Iris pigment epithelial cell (primary cell): ENCODE data around the gene CTSO.
A peak's percentile ranks its signal among the peaks of the same experiment; 100 is the strongest.

ENCODE experiments used
- DNase-seq: peaks from one replicate; pipeline ENCODE4 v3.0.0-alpha.2; 2011; ENCODE audit warnings: low read depth

The CTSO gene, protein sequence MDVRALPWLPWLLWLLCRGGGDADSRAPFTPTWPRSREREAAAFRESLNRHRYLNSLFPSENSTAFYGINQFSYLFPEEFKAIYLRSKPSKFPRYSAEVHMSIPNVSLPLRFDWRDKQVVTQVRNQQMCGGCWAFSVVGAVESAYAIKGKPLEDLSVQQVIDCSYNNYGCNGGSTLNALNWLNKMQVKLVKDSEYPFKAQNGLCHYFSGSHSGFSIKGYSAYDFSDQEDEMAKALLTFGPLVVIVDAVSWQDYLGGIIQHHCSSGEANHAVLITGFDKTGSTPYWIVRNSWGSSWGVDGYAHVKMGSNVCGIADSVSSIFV

DNA sequence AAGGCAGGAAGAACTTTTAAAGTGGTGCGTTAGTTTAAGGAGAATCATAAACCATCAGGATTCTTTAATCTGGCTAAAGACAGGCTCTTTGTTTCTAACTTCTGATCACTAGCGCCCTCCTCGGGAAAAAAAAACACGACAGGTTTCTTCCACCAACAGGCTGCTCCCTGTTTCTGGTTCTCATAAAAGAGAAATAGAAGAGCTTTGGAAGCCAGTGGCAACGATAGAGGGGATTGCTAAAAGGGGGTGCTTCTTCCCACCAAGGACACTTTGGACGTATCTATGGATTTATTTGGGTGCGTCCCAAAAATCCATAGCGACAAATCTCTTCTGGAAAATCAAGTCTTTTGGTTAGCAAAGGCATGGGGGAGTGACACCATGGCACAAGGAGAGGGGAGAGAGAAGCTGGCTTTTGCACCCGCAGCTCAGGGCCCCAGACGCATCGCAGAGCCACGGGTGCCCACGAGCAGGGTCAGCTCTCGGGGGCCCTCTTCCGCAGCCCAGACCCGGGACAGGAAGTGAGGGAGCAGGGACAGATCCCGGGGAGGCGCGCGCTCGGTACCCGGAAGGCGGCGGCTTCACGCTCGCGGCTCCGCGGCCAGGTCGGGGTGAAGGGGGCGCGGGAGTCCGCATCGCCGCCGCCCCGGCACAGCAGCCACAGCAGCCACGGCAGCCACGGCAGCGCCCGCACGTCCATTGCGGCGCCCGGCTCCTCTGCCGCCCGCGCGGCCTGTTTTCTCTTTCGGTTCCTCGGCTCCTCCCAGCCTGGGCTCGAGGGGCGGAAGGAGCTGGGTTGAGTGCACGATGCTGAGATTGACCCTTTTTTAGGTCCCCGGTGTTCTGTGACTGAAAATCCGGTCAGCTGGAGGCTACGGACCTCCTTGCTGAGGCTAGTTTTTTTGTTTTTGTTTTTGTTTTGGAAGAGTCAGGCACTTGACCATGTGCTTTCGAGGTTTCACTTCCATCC lies at the start of gene CTSO:
Gene CTSO (minus strand): TSS at position 716 of the 967 bp plus-strand sequence. CDS start 19 bp downstream, at position 697.
- peak; percentile 84 for DNase-seq

DNA sequence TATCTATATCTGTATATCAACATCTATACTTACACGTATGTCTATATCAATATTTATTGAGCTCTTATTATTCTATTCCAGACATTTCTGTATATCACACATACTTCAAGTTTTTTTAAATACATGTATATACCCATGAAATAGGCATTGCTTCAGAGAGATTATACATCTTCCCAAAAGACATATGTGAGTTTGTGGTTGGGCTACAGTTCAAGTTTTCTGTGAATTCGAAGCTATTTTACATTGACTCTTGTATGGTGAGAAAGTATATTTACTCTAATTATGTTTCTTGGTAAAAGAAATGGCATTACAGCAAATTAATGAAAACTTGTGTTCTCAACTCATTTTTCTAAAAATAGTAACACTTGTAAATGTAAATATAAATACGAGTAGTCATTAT lies 46.8 kb upstream of the CTSO start:
- no peak for DNase-seq

DNA sequence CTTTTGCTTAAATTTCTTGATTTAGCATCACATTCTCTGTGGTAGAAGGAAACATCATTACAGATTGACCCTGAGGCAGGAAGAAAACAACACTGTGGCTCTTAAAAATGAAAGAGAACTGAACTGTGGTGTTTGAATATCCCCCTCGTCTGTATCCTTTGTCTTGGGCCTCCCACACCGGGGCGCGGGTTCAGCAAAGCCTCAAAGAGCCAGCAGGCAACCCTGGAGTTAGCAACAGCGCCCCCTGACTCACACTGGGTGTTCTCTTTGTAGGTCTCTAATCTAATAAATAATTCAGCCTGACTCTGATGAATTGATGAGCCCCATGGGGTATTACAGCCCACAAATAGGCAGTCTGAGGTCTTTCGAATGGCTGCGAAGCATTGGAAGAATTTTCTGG lies 46.1 kb upstream of the CTSO start:
- DNase-seq = peak; percentile 8

DNA sequence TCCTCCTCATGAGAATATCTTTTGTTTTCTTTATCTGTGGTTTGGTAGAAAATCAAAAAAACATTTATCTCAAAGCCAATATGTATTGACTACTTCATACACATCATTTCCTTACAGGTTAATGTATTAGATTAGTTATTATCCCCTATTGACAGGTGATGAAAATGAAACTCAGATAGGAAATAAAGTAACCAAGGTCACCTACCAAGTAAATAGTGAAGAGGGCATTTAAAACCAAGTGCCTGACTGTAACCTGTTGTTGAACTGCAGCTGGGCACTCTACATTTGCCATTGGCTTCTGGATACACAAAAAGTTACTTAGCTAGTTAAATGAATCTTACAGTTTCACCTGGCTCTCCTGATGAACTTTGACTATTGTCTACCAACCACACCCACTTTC lies 41.4 kb upstream of the CTSO start:
- DNase-seq = no peak

DNA sequence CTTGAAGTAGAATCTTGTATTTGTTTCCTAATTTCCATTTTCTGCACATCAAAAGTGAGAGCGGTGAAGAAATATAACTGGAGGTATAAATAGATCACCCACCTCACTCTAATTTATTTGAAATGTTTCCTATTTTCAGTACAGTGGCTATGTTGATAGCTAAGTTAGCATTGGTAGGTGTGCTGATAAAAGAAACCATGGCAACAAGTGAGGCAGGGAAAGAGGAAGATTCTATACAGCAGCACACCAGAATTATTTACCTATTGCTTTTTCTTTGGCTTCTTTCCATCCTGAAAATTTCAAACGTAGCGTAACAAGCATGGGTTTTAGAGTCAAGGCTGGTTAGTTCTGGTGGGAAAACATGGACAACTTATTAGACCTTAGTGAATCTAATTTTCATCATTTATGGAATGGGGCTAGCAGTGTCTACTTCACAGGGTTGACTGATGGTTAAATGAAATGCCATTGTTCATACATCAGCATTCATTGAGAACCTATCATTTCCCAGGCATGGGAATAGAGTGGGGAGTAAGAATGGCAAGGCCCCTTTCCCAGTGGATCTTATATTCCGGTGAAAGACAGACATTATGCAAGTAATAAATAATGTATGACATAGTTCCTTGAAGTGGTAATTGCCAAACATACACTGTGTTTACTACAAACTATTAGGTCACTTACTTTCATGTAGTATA lies 30.6 kb upstream of the CTSO start:
- DNase-seq = no peak

DNA sequence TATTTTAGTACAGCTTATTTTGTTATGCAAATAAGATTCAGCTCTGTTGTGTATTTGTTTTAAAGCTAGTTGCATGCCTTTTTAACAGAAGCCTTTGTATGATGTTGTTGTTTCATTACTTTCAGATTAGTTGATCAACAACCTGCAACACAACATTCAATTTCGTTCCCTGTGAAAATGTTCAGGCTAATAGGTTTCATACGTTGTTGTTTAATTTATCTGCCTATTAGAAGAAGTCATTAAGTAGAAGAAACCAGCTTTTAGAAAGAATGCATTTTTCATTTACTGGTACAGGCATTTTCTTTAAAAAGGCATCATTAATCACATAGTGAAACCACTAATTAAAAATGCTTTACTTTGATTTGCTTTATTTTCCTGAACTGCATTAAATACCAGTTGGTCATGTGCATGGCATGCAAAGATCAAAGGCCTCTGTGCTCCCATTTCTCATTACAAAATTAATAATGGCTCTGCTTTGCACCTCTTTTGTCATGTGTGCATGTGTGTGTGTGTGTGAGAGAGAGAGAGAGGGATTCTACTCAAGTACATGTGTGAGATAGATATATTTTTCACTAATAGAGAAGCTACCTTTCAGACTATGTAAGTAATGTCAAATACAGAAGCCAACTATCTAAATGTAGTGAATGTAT lies 29.2 kb upstream of the CTSO start:
- no peak for DNase-seq

DNA sequence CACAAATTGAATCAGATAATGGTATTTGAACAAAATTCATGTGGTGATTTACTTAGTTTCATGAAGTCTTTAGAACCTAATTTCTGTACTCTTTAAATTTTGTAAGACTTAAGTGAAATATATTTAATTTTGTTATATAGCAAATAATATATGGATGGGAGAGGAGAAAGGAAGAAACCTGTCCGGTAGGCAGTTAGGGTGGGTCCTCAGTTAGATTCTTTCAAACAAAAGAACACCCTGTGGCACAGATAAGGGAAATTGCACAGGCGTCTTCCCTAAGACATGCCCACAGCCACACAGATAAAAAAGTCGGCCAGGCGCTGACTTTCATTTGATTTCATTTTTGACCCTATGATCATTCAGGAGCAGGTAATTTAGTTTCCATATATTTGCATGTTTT lies 25.1 kb upstream of the CTSO start:
- no peak for DNase-seq

DNA sequence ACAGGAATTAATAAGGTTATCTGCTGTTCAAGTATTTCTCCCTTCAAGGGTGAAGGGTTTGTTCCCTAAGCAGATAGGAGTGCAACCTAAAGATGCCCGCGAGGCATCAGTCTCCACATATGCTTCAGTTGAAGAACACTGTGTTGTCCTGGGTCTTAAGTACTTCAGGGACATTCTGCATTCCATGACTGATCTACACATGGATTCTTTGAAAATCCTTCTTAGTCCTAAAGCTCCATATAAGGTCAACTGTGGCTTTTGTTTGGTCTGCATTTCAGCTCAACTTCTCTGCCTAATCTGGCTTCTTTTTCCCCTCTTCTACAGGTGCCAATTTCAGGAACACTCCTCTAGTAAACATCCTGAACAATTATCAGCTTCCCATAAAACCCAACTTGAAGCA lies 21.8 kb upstream of the CTSO start:
- DNase-seq = no peak

DNA sequence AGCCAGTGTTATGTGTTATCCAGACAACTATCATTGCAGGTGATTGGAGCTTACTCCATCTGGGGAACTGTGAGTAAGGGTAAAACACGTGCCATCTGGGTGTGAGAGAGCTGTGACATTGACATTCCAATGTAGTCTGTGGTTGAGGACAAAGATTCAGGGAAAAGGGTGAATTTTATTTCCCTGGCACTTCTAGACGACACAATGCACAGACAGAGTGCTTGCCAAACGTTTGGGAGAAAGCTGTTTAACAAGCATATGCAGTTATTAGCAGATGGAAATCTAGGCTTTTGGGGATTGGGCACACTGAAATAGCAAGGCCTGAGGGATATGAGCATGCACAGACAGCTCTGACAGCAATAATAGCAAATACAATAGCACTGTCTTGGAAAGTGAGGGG lies 21.3 kb upstream of the CTSO start:
- no peak for DNase-seq

DNA sequence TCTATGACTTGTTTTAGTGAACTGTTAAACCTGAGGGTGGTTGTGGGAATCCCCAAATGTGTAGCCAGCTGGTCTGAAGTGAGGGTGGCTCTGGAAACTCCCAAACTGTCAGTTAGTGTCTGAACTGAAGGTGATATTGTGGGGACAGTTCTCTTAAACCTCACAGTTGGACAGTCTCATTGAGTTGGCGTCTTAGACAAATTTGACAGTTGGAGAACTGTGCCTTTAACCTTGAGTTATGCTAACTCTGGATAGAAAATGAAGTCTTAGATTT lies 20.7 kb upstream of the CTSO start:
- DNase-seq = no peak

DNA sequence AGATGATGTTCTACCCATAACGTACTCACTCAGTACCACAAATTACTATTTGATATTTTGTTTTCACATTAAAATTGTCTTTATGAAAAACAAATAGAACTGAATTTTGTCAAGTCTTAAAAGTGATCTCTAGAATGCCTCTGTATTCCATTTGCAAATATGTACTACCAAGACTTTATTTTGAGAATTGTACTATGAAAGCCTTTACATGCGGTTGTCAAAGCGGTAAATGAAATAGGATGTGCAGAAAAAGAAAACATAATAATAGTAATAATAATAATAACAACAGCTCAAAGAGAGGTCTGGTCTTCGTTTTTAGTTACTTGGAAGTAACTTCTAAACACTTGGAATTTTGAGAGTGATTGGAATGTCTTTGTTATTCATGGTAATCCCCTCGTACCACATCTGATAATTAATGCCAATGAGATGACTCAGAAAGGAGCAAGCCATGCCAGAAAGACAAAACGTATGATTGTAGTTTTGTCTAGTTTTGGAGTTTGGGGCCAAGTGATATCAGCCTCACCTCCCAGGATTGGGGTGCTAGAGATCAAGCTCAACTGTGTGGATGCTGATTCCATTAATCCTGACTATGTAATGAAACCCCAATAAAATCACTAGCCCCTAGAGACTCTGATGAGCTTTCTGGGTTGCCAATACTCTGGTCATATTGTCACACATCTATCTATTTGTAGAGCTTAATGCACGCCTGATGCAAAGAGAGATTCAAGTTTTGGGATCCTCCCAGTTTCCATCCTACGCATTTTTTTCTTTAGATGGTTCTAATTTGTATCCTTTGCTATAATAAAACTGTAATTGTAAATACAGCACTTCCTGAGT lies 20.2 kb upstream of the CTSO start:
- peak; percentile 63 for DNase-seq

DNA sequence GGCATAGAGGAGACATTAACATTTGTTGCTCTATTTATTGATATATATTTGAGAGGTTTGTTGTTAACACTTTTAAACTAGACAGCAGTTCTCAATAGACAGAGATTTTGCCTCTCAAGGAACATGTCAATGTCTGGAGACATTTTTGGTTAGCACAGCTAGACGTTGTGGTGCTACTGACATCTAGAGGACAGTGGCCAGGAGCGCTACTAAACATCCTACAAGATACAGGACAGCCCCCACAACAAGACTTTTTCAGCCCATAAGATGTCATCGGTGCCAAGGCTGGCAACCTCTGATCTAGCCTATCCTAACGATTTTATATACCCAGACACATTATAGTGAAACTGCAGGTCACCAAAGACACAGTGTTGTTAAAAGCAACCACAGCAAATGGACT lies 18.4 kb upstream of the CTSO start:
- DNase-seq = peak; percentile 46

DNA sequence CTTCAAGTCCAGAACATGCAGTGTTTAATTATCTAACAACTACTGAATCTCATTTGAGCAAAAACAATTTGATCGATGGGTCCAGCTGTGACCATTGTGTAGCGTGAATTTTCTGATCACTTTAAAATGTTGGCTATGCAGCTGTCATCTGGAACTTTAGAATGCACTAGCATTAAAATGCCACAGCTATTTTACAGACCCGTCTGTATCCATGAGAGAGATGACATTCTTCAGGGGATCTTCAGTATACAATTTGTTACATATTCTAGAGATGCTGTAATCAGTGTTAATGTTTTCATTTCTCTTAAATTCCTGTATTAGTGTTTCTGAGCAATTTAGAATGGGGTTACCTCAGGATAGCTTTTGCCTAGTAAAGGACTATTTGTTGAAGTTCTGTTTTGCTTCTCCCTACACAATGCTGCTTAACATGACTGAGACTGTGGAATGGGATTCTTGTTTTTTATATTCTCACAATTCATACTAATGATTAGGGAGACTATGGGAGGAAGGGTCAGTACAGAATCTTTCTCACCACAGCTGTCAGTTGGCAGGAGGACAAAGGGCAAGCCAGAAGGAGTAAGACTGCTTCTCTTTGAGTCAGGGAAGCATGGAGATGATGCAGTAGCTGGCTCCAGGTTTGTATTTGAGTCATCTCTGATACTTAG lies 13.2 kb upstream of the CTSO start:
- peak; percentile 61 for DNase-seq

DNA sequence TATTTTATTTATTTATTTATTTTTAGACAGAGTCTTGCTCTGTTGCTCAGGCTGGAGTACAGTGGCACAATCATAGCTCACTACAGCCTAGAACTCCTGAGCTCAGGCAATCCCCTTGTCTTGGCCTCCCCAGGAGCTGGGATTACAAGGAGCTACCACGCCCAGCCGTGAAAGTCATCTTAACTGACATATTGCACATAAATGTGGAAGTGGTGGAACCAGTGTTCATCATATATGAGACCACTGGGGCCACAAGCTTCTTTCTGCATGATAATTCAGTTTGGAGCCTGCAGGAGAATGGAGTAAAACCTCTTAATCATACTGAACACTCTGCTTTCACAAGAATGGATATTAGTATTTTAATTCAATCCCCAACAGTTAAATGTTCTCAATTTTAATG lies 12.5 kb upstream of the CTSO start:
- no peak for DNase-seq

DNA sequence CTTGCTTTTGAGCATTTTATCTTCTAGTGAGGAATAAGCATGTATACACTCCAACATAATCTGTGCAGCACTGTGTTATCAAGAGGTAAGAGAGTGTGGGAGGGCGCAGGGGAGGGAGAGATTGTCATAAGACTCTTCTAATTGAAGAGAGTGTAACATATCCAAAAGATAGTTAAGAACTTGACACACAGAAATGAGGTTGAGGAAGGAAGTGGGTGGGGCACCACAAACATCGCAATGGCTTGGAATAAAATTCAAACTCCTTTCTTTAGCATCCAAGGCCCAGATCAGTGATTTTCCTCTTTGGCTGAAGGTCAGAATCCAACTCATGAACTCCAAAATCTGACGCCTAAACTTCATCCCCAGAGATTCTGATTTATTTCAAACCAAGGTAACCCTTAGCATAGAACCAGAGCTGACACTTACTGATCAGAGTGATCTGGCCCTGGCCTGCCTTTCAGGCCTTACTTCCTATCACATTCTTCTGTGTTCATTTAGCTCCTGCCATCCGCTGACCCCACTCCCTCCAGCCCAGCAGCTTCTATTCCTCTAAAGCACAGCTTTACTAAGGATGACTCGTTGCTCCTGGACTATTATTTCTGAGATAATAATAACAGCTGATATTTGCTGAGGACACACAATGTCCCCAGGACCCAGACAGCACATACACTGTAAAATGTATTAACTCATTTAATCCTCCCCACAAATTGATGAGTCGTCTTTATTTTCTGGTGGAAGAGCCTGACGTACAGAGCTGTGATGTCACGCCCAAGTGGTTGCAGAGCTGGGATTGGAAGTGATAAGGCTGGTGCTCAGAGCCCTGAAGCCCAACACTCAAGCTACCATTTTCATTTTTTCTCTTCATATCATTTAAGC lies 10.6 kb upstream of the CTSO start:
- DNase-seq = peak; percentile 36

DNA sequence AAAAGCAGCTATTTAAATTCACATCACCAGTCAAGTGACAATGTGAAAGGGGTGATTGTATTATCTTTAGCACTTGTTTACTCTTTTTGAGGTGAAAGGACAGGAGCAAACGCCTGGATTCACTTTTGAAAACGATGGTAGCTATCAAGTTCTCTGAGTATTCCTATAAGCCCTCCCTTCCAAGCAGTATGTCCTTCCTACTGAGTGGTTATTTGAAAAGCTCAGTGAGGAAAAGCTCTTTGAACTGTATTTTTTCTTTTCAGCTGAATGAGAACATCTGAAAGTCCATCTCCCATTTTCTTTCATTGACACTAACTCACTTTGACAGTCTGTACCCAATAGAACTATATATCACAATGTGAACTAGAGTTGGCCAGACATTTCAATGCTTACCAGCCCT lies 9.1 kb upstream of the CTSO start:
- DNase-seq = no peak

DNA sequence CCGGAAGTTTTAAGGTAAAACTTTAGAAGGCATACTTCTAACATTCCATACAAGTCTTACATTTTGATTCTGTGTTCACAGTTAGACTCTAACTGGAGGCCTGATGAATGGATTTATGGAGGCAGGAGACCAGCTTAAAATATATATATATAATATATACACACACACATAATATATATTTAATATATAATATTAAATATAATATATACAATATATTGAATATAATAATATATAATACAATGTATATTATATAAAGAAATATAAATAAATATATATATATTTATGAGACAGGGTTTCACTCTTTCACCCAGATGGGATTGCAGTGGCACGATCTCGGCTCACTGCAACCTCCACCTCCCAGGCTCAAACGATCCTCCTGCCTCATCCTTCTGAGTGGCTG lies 7.9 kb upstream of the CTSO start:
- no peak for DNase-seq

DNA sequence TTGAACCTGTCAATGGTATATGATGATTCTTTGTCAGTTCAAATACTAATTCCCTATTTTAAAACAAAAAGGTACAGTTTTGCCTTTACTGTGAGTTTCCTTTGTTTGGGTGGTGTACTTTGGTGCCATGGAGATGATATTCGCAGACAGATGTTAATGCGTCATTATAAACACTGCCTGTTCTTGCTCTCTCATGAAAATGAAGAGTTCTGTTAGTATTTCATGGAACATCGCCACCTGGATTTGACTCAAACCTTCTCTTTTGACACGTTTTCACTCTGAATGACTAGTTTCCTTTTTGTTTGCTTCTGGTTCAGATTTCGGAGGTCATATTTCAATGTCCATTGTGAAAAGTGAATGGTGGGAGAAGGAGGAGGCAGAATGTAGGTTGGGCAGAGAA lies 6.9 kb upstream of the CTSO start:
- peak; percentile 20 for DNase-seq

DNA sequence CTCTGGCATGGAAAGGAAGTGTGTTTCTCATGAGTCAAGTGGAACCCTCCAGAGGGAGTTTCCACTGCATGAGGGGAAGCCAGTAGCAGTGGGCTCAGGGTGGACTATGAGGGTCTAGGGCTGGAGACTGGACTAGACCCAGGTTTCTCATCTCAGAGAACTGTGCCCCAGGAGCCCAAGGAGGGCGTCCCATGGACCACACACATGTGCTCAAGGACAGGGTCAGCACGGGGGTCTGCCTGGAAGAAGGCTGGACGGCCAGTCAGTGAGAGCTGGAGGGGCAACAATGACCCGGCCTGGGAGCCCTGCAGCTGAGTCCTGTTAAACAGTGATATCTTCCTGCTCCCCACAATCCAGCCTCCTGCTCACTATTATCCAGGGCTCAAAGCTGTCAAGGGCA lies 5.8 kb upstream of the CTSO start:
- no peak for DNase-seq

DNA sequence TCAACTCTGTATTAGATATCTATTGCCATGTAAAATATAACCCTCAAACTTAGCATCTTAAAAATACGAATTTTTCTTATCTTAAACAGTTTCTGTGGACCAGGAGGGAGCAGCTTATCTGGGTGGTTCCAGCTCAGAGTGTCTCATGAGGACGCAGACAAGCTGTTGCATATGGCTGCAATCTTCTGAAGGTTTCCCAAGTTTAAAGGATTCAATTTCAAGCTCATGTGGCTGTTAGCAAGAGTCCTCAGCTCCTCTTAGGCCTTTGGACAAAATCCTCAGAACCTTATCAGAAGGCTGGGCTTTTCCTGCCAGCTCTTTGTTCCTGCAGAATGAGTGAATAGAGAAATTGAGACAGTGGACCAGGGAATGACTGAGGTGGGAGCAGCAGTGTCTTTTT lies 2.8 kb upstream of the CTSO start:
- DNase-seq = no peak
